ENCODE measurements around the gene NHERF2. TPM values are rescaled to one million over a fixed set of nuclear protein-coding genes. Genes with fewer than 3 reads are reported as not detected.
A peak's percentile ranks its signal among the peaks of the same experiment; 100 is the strongest.
"Not testable (repeated sequence)": the region's sequence is repeated elsewhere in the genome, so short reads cannot be mapped to it uniquely, and the experiment has no call there.

The NHERF2 gene
- total RNA-seq, 1 donor from 2014 or later, result 2.2 TPM

DNA sequence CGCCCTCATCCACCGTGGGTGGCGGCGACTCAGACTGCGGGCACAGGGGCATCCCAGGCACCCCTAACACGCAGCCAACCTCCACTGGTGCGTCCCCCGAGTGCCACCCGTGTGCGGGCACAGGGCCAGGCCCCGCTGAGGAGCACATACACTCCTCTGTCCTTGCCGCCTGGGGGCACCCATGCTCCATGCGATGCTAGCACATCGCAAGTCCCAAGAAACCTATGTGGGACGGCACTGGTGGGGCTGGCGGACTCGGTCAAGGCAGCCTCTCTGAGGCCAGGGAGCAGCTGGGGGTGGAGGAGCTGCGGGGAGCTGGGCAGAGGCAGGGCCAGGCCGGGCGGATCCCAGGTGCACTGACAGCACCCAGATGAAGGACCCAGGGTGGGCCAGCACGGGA, 21.1 kb upstream of the NHERF2 start:
- H3K27ac Mint-ChIP-seq, result no peak overlapping the region
- H3K4me3 Mint-ChIP-seq, result peak overlapping the region; percentile 68
- peaks cover 21% of the 10 kb centered on the region for H3K36me3 Mint-ChIP-seq (ENCODE audit: low read depth)

DNA sequence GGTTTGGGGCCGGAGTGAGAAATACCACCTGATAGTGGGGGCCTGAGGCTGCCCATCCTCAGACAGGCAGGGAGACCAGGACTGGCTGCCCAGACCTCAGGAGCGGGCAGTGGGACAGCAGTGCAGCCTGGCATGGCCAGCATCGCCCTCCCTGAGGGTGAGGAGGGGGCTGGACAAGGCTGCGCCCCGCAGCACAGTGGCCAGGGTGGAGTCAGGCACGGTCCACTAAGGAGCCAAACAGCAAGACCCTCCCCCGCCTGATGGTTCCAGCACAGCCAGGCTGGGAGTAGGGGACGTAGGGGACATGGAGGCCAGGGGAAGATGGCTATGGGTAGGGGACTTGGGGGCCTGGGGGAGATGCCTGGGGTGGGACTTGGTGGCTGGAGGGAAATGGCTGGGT, 20.4 kb upstream of the NHERF2 start:
- intact Hi-C loops (cut with micrococcal nuclease), result no loop called here
- H3K9me3 Mint-ChIP-seq, result no peaks in the 10 kb centered on the region
- peaks cover 26% of the 10 kb centered on the region for H3K4me1 Mint-ChIP-seq (ENCODE audit: low read depth)
- H3K27me3 Mint-ChIP-seq (ENCODE audit: insufficient read depth), result no peaks in the 10 kb centered on the region
- DNase-seq (ENCODE audit: low spot score), result no peak
- H3K4me3 Mint-ChIP-seq, result no peak overlapping the region
- H3K27ac Mint-ChIP-seq, result peak overlapping the region; percentile 44
- peaks cover 18% of the 10 kb centered on the region for H3K36me3 Mint-ChIP-seq (ENCODE audit: low read depth)

More for the DNA sequence above, 21.1 kb upstream of the NHERF2 start:
- no peaks in the 10 kb centered on the region for H3K9me3 Mint-ChIP-seq
- no peaks in the 10 kb centered on the region for H3K27me3 Mint-ChIP-seq (ENCODE audit: insufficient read depth)
- peaks cover 26% of the 10 kb centered on the region for H3K4me1 Mint-ChIP-seq (ENCODE audit: low read depth)
- no peak for DNase-seq (ENCODE audit: low spot score)
- intact Hi-C loops (cut with micrococcal nuclease), result no loop called here

DNA sequence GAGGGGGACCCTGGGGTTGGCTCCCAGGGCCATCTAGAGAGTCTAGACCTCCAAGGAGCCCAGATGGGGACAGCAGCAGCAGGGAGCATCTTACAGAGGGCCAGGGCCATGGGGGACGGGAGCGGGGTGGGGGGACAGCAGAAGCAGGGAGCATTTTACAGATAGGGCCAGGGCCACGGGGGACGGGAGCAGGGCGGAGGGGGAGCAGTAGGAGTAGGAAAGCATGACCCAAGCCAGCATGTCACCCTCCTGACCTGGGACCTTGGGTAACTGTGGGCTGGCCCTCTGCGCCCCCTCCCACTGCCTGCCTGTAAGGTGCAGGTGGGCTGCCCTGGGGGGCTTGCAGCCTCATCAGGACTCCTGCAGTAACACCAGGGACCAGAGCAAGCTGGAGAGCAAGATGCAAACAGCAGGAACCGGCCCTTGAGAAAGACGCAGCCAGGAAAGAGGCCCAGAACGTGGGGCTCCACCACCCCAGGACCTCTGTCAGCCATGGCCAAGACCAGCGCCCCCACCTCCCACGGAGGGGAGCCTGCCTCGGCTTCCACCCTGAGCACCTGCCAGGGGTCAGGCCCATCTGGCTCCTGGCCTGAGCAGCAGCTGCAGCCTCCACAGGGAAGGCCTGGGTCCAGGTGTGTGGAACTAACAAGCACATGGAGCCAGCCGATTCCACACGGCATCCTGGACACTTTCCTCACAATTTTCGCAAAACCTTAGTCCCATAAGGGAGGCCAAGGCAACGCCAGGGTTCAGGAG, 19.4 kb upstream of the NHERF2 start:
- H3K27ac Mint-ChIP-seq, result peak overlapping the region; percentile 80
- H3K9me3 Mint-ChIP-seq, result no peaks in the 10 kb centered on the region
- DNase-seq (ENCODE audit: low spot score), result no peak
- peak overlapping the region; percentile 91 for H3K4me3 Mint-ChIP-seq
- no peaks in the 10 kb centered on the region for H3K27me3 Mint-ChIP-seq (ENCODE audit: insufficient read depth)
- H3K4me1 Mint-ChIP-seq (ENCODE audit: low read depth), result peaks cover 26% of the 10 kb centered on the region
- peaks cover 17% of the 10 kb centered on the region for H3K36me3 Mint-ChIP-seq (ENCODE audit: low read depth)
- intact Hi-C loops (cut with micrococcal nuclease), result no loop called here

DNA sequence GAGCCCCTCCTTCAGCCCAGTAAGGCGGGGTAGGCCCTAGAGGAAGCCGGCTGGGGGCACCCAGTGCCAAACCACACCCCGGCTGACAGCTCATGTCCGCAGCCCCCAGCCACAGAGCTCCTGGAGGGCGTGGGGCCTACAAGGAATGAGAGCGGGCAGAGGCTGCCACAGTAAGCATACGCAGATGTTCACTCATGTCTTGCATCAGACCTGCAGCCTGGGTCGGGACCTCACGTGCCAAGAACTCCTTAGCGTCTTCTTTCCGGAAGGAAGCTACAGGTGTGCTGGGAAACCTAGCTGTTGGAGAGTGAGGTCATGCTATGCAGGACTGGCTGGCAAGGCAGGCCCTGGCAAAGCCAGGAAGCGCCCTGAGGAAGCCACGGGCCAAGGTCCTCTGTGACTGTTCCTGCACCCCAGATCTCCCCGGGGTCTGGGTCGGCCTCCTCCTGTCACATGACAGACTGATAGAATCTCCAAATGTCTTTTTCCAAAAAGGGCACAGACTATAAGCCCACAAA, 18.6 kb upstream of the NHERF2 start:
- peak overlapping the region; percentile 91 for H3K4me3 Mint-ChIP-seq
- intact Hi-C loops (cut with micrococcal nuclease), result no loop called here
- no peaks in the 10 kb centered on the region for H3K9me3 Mint-ChIP-seq
- peaks cover 26% of the 10 kb centered on the region for H3K4me1 Mint-ChIP-seq (ENCODE audit: low read depth)
- no peak for DNase-seq (ENCODE audit: low spot score)
- H3K27me3 Mint-ChIP-seq (ENCODE audit: insufficient read depth), result no peaks in the 10 kb centered on the region
- peaks cover 14% of the 10 kb centered on the region for H3K36me3 Mint-ChIP-seq (ENCODE audit: low read depth)
- peak overlapping the region; percentile 86 for H3K27ac Mint-ChIP-seq

DNA sequence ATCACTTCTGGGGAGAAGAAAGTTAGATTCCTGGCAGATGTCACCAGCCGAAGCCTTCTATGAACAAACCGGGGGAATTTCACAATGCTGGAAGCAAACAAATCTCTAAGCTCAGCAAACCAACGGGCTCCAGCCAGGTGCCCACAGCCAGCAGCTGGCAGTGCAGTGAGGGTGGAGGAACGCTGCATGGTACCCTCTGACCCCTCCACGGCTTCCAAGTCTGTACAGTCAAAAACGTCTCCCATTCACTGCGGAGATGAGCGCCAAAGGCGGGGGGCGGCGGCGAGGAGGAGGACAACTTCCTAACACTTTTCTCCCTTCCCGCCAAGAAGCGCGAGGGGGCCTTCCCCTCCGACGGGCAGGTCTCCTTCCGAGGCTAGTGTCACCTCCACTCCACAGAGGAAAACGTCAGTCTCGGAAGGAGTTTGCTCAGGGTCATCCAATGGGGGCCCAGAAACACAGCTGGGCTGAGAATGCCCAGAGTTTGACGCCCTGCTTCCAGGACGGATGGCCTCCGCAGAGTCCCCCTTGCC, 18.0 kb upstream of the NHERF2 start:
- Mint-ChIP-seq H3K4me1 (ENCODE audit: low read depth) (peaks cover 26% of the 10 kb centered on the region), H3K27ac (peak overlapping the region; percentile 86), H3K27me3 (ENCODE audit: insufficient read depth) (no peaks in the 10 kb centered on the region), H3K36me3 (ENCODE audit: low read depth) (peaks cover 14% of the 10 kb centered on the region), H3K4me3 (peak overlapping the region; percentile 91), H3K9me3 (no peaks in the 10 kb centered on the region)
- intact Hi-C loops (cut with micrococcal nuclease), result loop anchor here (1.0 kb wide), 3 partner anchors 15 to 39 kb away; partner anchors contain the start of genes NTHL1 and TSC2
- DNase-seq (ENCODE audit: low spot score), result no peak

DNA sequence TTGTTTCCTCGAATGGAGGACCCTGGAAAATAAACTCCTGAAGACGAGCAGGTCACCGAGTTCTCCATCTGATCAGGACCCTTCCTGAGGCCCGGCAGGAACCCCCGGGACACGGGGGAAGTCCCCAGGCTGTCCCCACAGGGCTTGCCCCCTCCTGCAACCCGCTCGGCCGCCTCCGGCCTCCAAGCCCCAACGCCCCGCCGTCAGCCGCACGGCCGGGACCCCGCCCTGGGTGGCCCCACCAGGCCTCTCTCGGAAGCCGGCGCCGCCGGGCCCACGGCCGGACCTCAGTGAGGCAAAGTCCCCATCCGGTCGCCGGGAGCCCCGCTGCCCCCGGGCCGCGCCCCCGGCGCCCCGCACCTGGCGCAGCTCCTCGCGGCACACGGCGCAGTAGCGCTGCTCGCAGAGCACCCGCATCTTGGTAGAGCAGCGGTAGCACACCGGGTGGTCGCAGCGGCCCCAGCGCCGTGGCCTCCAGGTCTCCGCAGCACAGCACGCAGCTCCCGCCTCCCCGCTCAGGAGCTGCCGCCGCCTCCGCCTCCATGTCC, 17.5 kb upstream of the NHERF2 start:
- intact Hi-C loops (cut with micrococcal nuclease), result loop anchor here (1.0 kb wide), 3 partner anchors 14 to 38 kb away; partner anchors contain the start of genes NTHL1 and TSC2
- DNase-seq (ENCODE audit: low spot score), result no peak
- Mint-ChIP-seq H3K9me3 (no peaks in the 10 kb centered on the region), H3K27ac (peak overlapping the region; percentile 86), H3K36me3 (ENCODE audit: low read depth) (peaks cover 14% of the 10 kb centered on the region), H3K4me1 (ENCODE audit: low read depth) (peaks cover 26% of the 10 kb centered on the region), H3K27me3 (ENCODE audit: insufficient read depth) (no peaks in the 10 kb centered on the region), H3K4me3 (peak overlapping the region; percentile 91)

DNA sequence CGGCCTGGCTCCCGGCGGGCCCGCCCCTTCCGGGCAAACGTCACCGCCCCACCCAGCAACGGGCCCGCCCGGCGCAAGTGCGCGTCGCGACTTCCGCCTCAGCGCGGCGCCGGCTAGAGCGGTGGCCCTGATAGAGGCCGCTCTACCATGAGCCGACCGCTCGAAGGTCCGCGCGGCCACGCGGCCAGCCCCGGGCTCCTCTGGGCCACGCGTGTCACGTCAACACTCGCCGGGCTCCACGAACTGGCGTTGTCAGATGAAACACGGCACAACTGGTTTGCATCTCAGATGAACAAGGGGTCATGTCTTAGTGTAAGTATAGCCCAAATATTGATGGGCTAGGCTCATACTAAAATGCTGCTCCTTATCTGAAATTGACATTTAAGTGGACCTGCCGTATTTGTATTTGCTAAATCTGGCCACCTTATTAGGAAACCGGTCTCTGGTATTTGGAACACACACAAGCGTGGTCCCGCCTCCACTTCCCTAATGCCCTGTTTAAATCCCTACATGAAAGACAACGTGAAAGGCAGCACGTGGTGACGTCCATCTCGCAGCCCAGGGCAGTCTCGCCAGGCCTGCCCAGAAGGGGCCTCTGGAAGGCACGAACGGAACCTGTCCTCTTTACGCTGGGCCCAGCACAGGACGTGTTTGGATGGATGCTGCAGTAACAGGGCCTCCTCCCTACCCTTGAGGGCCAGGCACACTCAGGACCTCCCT, 16.8 kb upstream of the NHERF2 start, which contains the start of gene ZNF598:
ZNF598 (minus strand) TSS at position 31 of the 720 bp plus-strand sequence.
- intact Hi-C loops (cut with micrococcal nuclease), result loop anchor here (1.0 kb wide), 3 partner anchors 13 to 37 kb away; partner anchors contain the start of genes NTHL1 and TSC2
- DNase-seq (ENCODE audit: low spot score), result peak; percentile 77
- Mint-ChIP-seq H3K27me3 (ENCODE audit: insufficient read depth) (no peaks in the 10 kb centered on the region), H3K4me1 (ENCODE audit: low read depth) (peaks cover 26% of the 10 kb centered on the region), H3K4me3 (peak within 1 kb of the TSS; percentile 92), H3K27ac (peak within 1 kb of the TSS; percentile 87), H3K9me3 (no peaks in the 10 kb centered on the region), H3K36me3 (ENCODE audit: low read depth) (peaks cover 14% of the 10 kb centered on the region)

DNA sequence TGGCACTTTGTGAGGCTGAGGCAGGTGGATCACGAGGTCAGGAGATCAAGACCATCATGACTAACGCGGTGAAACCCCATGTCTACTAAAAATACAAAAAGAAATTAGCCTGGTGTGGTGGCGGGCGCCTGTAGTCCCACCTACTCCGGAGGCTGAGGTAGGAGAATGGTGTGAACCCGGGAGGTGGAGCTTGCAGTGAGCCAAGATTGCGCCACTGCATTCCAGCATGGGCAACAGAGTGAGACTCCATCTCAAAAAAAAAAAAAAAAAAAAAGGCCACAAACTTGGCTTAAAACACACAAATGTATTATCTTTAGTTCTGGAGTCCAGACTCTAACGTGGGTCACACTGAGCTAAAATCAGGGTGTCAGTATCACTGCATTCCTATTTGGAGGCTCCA, 15.0 kb upstream of the NHERF2 start:
- Mint-ChIP-seq H3K36me3 (ENCODE audit: low read depth) (peaks cover 14% of the 10 kb centered on the region), H3K4me1 (ENCODE audit: low read depth) (peaks cover 22% of the 10 kb centered on the region)
- intact Hi-C loops (cut with micrococcal nuclease); H3K27me3 Mint-ChIP-seq (ENCODE audit: insufficient read depth); DNase-seq (ENCODE audit: low spot score); H3K4me3 Mint-ChIP-seq; H3K27ac Mint-ChIP-seq; H3K9me3 Mint-ChIP-seq: not testable (repeated sequence)

DNA sequence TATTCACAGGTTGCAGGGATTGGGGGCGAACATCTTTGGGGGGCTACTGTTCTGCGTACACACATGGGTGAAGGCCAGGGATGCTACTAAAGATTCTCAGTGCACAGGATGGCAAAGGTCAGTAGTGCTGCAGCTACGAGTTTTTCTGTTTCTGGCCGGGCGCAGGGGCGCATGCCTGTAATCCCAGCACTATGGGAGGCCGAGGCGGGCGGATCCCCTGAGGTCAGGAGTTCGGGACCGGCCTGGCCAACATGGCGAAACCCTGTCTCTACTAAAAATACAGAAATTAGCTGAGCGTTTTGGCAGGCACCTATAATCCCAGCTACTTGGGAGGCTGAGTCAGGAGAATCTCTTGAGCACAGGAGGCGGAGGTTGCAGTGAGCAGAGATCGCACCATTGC, 13.2 kb upstream of the NHERF2 start:
- H3K9me3 Mint-ChIP-seq, result no peaks in the 10 kb centered on the region
- H3K27me3 Mint-ChIP-seq (ENCODE audit: insufficient read depth), result peaks cover 4% of the 10 kb centered on the region
- DNase-seq (ENCODE audit: low spot score), result no peak
- peaks cover 6% of the 10 kb centered on the region for H3K36me3 Mint-ChIP-seq (ENCODE audit: low read depth)
- no peak overlapping the region for H3K4me3 Mint-ChIP-seq
- peaks cover 9% of the 10 kb centered on the region for H3K4me1 Mint-ChIP-seq (ENCODE audit: low read depth)
- no peak overlapping the region for H3K27ac Mint-ChIP-seq
- intact Hi-C loops (cut with micrococcal nuclease), result no loop called here

DNA sequence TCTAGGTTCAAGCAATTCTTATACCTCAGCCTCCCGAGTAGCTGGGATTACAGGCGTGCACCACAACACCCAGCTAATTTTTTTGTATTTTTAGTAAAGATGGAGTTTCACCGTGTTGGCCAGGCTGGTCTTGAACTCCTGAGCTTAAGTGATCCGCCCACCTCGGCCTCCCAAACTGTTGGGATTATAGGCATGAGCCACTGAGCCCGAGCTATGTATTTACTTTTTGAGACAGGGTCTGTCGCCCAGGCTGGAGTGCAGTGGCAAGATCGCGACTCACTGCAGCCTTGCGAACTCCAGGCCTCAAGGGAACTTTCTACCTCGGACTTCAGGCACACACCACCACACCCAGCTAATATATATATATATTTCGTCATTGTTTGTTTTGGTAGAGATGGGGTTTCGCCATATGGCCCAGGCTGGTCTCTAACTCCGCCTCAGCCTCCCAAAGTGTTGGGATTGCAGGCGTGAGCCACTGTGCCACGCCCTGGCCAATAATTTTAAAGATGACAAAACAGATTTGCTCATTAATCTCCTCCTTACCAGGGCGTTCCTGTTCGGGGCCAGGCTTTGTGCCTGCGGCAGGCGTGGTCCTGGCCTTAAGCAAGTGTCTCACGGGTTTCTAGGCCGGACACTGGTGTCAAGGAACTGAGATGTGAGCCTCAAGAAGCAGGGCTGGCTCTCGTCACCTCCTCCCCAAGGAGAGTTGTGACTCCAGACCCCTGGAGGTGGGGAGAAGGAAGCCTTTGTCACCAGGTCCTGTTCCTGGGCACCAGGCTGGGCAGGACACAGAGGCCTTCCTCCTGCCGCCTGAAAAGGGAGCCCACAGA, 11.4 kb upstream of the NHERF2 start:
- no peaks in the 10 kb centered on the region for H3K9me3 Mint-ChIP-seq
- H3K4me3 Mint-ChIP-seq, result no peak overlapping the region
- peaks cover 2% of the 10 kb centered on the region for H3K4me1 Mint-ChIP-seq (ENCODE audit: low read depth)
- peaks cover under 1% of the 10 kb centered on the region for H3K36me3 Mint-ChIP-seq (ENCODE audit: low read depth)
- intact Hi-C loops (cut with micrococcal nuclease), result no loop called here
- H3K27ac Mint-ChIP-seq, result no peak overlapping the region
- H3K27me3 Mint-ChIP-seq (ENCODE audit: insufficient read depth), result peaks cover 12% of the 10 kb centered on the region
- no peak for DNase-seq (ENCODE audit: low spot score)

DNA sequence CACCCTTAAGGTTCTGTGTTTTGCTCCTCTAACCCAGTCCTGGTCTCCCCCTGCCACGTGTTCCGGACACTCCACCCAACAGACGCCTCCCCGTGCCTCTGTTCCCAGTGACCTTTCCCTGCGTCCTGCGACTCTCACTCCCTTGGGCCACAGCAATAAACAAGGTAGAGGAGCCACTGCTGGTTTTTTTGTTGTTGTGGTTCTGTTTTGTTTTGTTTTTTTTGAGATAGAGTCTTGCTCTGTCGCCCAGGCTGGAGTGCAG, 10.8 kb upstream of the NHERF2 start:
- no peaks in the 10 kb centered on the region for H3K9me3 Mint-ChIP-seq
- DNase-seq (ENCODE audit: low spot score), result no peak
- peaks cover 4% of the 10 kb centered on the region for H3K4me1 Mint-ChIP-seq (ENCODE audit: low read depth)
- peaks cover 15% of the 10 kb centered on the region for H3K27me3 Mint-ChIP-seq (ENCODE audit: insufficient read depth)
- H3K27ac Mint-ChIP-seq, result no peak overlapping the region
- H3K4me3 Mint-ChIP-seq, result no peak overlapping the region
- no peaks in the 10 kb centered on the region for H3K36me3 Mint-ChIP-seq (ENCODE audit: low read depth)
- intact Hi-C loops (cut with micrococcal nuclease), result no loop called here

DNA sequence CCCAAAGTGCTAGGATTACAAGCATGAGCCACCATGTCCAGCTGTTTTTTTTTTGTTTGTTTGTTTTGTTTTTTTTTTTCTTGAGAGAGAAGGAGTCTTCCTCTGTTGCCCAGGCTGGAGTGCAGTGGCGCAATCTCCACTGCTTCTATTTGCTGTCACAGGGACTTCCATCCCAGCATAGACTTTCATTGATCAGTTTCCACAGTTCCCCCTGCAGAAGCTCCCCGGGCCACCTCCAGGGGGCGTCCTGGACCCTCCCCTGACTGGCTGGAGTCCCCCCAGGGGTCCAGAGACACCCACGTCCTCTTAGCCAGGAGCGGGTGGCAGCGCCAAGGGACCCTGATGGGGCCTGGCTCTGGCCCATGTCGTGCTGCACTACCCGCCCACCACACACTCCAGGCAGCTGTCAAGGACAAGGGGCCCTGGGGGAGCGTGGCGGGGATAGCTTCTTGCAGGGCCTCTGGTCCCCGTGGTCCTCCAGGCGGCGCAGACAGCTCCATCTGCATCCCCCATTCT, 10.2 kb upstream of the NHERF2 start:
- no peak for DNase-seq (ENCODE audit: low spot score)
- Mint-ChIP-seq H3K9me3 (no peaks in the 10 kb centered on the region), H3K4me1 (ENCODE audit: low read depth) (peaks cover 4% of the 10 kb centered on the region), H3K27ac (no peak overlapping the region), H3K4me3 (no peak overlapping the region), H3K27me3 (ENCODE audit: insufficient read depth) (peaks cover 18% of the 10 kb centered on the region), H3K36me3 (ENCODE audit: low read depth) (no peaks in the 10 kb centered on the region)
- intact Hi-C loops (cut with micrococcal nuclease), result no loop called here
